NCI-H187 treated with DMSO at 0.1 percent for 48 hours (cell line): Measurements from ENCODE around the gene PMEL.
"Not testable (repeated sequence)": the region's sequence is repeated elsewhere in the genome, so short reads cannot be mapped to it uniquely, and the experiment has no call there.

Source experiments
- DNase-seq: peaks from one replicate; lab custom pipeline; 2025; lab: John Stamatoyannopoulos, UW

PMEL gene

DNA sequence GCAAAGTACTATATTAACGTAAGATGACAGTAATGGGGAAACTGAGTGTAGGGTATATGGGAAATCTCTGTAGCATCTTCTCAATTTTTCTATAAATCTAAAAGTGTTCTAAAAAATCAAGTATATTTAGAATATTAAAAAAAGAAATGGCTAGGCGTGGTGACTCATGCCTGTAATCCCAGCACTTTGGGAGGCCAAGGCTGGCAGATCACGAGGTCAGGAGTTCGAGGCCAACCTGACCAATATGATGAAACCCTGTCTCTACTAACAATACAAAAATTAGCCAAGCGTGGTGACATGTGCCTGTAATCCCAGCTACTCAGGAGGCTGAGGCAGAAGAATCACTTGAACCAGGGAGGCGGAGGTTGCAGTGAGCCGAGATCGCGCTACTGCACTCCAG is 42.2 kb downstream of the PMEL start:
- DNase-seq: not testable (repeated sequence)

GRCh38 chr12:55922126-55922525 is 43.7 kb downstream of the PMEL start:
- no peak for DNase-seq

GRCh38 chr12:55919032-55919431 is 46.8 kb downstream of the PMEL start:
- DNase-seq: not testable (repeated sequence)

DNA sequence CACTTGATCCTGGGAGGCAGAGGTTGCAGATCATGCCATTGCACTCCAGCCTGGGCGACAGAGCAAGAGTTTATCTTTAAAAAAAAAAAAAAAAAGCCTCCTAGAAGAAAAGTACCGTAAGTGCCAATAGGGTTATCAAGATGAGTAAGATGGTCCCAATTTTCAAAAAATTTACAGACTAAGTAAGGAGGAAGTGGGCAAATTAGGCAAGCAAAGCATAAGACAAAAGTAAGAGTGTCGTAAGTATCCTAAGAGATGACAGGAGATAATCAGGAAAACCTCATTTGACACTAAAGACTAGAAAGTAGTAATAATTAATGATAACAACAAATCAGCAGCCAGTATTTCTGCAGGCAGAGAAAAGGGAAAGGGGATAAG is 50.4 kb downstream of the PMEL start:
- DNase-seq: no peak

DNA sequence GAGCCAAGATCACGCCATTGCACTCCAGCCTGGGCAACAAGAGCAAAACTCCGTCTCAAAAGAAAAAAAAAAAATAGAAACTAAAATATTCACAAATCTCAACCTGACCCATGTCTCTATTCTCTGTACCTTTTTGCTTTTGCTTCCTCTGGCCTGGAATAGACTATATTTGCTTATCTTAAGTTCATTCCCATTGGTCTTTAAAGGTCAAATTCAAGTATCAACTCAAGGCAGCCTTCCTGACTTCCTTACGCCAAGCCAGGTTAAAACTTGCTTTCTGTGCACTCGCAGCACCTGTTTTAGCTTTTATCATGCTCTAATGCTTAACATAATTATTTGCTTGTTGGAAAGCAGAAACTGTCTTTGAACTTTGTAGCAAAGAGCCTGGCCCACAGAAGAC is 52.9 kb downstream of the PMEL start:
- no peak for DNase-seq

- no peak for DNase-seq
Measured at GRCh38 chr12:55909513-55909884, 56.3 kb downstream of the PMEL start.

- no peak for DNase-seq
Measured at GRCh38 chr12:55908726-55909512, 56.9 kb downstream of the PMEL start.

GRCh38 chr12:55906056-55906455 is 59.8 kb downstream of the PMEL start:
- no peak for DNase-seq
